SHP77 treated with DMSO at 0.1 percent for 48 hours (cell line): ENCODE measurements around the gene CWC27.
"Not testable (repeated sequence)": the region's sequence is repeated elsewhere in the genome, so short reads cannot be mapped to it uniquely, and the experiment has no call there.

ENCODE experiments used
- DNase-seq: peaks from one replicate; lab custom pipeline; 2025; lab: John Stamatoyannopoulos, UW

The CWC27 gene

DNA sequence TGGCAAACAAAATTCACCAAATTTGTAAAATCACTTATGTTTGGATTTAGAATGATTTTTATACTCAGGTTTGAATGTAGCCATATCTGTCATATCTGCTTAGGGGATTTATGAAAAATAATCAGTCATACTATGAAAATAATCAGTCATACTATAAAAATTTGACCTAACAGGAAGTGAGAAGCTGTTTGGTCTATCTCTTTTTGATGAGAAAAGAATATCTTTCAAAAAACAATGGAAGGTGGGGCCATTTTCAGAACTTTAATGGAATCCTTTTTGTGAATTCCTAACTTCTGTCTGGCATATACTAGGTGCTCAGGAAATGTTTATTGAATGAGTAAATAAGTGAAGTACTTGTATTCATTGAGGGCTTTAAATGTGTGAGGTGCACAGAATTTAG, 70.1 kb downstream of the CWC27 start:
- DNase-seq, result no peak

DNA sequence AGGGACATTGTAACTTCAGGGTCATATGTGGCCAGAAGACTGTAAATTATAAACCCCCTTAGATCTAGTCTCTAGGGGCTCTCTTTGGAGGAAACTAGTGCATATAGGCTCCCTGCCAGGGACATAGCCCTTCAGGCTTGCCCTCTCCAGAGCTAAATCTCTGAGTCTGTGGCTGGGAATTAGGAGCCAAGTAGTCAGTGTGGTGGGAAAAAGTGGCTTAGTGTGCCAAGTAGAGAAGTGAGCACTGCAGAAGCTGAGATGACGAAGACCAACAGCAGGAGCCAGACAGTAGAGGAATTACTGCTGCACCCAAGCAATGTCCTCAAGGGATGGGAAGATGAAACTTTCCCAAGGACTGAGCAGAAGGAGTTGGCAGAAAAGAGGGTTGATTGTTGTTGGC, 71.2 kb downstream of the CWC27 start:
- DNase-seq, result no peak

DNA sequence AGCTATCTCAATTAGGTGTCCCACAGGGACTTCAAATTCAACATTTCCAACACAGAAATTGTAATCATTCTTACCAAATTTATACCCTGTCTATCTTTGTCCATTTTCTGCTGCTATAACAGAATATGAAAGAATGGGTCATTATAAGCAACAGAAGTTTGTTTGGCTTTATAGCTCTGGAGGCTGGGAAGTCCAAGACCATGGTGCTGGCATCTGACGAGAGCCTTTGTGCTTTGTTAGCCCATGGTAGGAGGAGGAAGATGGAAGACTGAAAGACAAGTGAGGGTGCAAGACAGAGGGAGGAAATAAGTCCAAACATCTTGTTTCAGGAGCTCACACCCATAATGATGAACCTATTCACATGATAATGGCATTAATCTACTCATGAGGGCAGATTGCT, 72.2 kb downstream of the CWC27 start:
- no peak for DNase-seq

DNA sequence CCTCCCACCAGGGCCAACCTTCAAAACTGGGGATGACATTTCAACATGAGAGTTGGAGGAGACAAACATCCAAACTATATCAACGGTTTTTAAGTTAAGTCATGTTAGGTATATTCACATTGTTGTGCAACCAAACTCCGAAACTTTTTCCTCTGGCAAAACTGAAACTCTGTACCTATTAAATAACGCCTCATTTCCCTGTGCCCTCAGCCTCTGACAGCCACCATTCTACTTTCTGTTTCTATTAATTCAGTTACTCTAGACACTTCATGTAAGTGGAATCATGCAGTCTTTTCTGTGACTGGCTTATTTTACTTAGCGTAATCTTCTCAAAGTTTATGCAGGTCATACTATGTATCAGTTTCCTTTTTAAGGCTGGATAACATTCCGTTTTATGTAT, 85.0 kb downstream of the CWC27 start:
- no peak for DNase-seq

DNA sequence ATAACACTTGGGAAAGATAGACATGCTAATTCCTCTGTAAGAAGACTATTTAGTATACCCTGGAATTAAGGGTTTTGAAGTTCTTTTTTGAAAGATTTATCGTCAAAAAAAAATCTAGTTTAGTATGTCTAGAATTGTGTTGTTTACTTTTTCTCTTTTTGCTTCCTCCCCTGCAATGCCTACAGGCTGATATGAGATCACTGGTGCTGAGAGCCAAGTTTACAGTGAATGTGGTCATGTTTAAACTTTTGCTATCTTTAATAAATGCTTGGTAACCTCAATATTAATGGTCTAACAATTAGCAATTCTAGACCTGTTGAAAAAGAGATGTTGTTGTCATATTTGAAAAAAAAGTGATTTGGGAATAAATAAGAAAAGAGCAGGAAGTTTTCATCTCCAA, 86.1 kb downstream of the CWC27 start:
- no peak for DNase-seq

DNA sequence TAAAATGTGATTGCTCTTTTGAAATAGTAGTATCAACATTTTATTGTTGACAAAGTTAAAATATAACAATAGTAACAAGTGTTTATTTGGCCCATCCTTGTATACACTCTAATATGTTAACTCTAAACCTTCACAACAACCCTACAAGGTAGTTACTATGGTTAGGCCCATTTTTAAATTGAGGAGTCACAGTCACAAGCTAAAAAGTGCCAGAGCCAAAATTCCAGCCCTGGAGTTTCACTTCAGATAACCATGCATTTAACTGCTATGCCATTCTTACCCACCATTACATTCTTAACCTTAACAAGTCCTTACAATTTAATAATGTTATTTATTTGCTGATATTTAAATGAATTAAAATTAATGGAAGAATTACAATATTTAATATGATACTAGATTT, 91.2 kb downstream of the CWC27 start:
- no peak for DNase-seq

DNA sequence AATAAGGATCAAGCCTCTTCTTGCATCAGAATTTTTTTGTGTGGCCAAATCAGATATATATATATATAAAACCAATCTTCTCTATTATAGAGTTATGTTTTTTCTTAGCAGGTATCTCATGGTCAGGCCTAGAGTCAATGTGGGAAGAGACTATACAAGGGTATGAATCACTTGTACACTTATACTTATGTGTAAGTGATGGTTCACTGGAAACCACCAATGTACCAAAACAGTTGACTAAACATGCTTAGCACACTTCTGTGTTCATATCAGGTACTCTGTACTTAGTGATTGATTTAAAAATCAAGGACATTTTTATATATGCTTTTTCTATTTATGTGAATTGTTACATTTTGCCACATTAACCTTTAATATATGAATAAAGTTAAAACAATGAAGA, 92.6 kb downstream of the CWC27 start:
- DNase-seq, result no peak

DNA sequence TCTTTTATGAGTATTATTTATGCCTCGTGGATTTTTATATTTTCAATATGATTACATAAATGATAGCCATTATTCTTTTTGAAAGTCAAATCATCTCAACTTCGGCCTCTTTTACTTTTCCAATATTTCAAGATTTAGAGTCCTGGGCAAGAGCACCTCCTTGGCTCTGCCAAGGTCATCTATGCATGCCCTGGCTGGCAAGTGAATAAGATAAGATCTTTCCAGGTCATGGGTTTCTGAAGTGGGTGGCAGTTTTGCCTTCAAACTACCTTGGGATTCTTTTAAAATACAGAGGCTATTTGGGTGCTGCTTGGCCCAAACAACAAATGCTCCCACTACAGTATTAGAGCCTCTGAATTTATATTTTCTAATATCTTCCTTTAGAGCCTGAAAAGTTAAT, 95.4 kb downstream of the CWC27 start:
- DNase-seq, result no peak

DNA sequence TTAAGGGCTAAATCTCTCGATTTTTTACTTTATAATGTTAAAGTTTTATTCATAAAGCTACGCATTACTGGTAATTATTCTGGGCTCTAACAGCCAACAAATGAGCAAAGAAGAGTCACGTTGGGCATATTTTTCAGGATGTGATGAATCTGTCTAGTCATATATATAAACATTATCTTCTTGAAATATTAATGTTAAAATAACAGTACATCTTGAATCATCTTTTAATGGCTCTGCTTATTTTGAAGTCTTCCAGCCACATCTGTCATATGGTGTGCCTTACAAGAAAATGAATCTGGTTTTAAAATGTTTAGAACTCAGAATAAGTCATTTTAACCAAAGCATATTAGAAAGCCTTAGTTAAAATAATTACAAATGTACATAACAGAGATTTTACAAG, 96.9 kb downstream of the CWC27 start:
- no peak for DNase-seq

DNA sequence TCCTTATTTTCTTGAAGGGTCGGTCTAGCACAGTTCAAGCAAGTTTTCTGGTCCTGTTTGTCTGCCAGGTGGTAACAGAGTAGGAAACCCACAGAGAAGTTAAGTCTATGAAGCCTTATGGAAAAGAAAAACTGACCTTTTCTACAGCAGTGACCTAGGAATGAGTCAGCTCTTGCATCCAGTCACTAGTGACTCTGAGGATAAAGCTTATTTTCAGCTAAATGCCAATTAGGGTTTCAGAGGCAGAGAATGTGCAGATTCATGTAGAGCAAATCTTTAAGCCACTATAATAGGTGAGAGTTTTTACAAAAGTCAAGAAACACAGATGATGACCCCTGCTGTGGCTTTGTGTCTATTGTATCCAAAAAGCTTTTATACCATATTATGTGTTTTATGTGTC, 100.7 kb downstream of the CWC27 start:
- DNase-seq, result no peak

DNA sequence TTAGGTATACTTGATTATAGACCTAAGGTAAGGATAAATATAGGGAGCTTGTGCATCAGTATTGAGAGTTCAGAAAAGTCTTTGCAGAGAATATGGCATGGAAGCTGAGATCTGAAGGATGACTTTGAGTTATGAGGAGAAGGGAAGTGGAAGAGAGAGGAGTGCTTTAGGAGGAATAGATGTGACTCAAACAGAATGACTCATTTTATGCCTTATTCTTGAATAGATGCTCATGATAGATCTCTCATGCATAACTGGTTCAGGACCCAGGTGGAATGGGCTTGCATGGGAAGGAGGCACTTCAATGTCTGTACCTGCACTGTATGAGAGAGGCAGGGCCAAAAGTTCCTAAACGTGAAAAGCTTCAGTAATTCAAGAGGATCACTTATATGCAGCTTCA, 103.3 kb downstream of the CWC27 start:
- DNase-seq, result no peak

DNA sequence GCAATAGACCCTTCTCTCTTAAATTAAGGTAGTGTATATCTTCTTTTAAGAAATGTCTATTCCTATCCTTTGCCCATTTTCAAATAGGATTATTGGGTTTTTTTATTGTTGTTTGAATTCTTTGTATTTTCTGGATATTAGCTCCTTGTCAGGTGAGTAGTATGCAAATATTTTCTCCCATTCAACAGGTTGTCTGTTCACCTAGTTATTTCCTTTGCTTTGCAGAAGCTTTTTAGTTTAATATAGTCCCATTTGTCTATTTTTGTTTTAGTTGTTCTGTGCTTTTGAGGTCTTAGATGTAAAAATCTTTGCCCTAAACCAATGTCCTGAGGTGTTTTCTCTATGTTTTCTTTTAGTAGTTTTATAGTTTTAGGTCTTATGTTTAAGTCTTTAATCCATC, 104.7 kb downstream of the CWC27 start:
- no peak for DNase-seq

DNA sequence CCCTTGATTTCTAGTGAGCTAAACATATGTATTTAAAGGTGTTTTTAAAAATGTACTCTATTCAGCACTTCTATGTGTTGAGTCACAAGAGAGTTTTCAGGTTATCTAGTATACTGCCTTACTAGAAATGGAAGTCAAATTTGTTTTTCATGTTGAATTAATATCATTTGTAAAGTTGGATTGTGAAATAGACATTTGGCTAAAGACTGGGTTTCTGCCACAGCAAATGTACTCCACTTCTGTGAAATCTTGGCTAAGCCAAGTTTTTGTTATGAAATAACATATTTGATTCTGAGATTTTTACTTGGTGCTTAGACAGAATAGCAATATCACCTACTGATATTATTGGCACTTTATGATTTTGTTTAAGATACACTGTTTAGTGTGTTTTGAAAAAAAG, 106.0 kb downstream of the CWC27 start:
- DNase-seq, result no peak

DNA sequence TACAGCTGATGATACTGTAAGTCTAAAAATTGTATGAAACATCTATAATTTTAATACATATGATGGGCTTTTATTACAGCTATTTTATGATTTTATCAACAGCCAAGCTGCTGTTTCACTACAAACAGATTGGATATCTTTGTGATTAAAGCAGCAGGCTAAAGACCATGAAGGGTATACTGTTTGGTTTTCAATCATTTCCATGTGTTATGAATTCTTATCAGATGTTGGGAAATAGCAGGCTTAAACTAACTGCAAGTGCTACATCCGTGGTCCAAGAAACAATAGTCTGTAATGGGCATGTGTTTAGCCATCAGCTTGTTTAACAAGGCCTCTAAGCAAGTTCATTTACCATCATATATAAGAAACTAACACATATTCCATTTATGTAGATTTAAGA, 107.5 kb downstream of the CWC27 start:
- no peak for DNase-seq

DNA sequence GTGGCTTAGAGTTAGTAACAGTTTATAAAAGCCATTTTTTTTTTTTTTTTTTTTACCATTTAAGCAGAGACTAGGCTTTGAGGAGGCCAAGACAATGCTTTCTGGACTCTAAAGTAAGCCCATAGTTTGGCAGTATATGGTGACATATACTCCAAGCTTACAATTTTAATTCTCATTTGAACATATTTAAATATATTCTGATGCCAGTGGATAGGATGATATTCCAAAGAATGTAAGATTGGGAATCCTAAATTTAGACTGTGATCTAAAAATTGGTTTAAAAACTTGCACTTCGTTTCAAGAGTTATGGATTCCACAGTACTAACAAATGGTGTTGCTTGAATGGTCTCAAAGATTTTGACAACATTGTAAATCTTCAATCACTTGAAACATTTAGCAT, 112.1 kb downstream of the CWC27 start:
- no peak for DNase-seq

DNA sequence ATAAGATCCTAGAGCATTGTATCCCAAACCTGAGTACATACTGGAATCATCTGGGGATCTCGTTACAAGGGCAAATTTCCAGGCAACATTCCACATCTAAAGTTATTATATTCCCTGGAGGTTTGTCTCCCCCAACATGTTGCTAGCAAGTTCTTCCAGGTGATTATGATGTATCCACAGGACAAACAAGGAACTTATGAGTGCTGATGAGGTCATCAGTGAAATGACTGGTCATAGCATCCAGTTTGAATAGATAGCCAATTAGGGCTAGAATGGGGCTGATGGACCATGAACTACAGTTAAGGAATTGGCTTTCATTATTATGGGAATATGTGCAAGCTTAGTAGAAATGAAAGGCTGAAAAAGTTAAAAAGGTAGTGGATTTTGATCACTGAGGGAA, 115.2 kb downstream of the CWC27 start:
- no peak for DNase-seq

DNA sequence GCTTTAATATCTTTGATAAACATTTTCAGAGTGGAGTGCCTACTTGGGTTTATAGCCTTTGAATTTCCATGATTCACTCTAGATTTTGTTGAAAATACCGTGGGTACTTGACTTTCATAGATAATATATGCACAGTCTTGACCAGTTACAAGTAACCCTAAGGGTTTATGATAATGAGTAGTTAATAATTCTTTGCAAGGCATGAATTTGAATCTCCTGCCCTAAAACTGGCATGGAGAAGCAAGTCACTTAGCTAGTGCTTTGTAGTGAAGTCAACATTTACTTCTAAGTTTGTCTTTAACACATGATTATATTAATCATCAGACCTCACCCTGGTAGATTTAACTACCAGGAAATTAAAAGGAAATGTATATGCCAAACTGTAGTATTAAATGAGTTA, 115.8 kb downstream of the CWC27 start:
- DNase-seq, result no peak

DNA sequence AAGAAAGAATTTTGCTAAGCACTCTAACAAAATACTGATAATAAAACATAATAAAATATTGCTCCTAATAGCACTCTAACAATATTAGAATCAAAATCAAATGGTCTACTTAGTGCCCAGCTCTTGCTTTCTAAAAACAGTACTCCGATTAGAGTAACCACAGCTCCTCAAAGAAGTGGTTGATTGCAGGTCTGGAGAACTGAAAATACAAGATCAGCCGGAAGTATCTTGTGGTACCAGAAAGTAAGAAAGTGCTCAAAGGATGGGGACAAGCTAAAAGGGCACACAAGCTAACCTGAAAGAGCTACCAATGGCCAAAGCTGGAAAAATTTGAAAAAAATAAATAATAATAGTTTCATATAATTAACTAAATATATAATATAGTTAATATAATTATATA, 119.2 kb downstream of the CWC27 start:
- no peak for DNase-seq

DNA sequence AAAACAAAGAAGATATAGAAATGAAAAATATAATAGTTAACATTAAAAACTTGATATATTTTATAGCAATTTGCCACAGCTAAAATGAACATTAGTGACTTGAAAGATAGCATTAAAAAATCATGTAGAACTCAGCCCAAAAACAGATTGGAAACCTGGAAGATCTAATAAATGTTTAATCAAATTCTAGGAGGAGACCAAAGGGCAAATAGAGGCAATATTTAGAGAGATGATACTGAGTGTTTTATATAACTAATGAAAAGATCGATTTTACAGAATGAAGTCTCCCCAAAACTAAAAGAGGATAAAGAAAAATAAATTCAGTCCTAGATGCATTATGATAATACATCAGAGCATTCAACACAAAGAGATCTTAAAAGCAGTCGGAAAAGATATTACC, 127.0 kb downstream of the CWC27 start:
- no peak for DNase-seq

DNA sequence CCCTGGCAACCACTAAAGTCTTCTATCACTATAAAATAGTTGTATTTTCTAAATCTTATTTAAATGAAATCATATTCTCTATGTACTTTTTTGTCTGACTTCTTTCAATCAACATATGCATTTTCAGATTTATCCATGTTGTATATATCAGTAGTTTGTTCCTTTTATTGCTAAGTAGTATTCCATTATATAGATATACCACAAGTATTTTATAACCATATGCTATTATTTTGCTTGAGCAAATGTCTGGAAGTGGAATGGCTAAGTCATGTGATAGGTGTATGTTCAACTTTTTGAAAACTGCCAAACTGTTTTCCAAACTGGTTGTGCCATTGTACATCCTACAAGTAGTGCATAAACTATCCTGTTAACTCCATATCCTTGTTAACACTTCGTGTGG, 131.1 kb downstream of the CWC27 start:
- DNase-seq, result no peak

DNA sequence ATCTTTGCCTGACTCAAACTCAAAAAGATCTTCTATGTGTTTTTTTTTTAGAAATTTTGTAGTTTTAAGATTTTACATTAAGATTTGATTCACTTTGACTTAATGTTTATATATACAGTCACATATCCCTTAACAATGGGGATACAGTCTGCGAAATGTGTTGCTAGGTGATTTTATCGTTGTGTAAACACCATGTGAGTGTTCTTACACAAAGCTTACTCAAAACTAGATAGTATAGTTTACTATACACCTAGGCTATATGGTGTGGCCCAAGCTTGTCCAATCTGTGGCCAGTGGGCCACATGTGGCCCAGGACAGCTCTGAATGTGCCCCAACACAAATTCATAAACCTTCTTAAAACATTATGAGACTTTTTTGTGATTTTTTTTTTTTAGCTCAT, 131.9 kb downstream of the CWC27 start:
- no peak for DNase-seq

DNA sequence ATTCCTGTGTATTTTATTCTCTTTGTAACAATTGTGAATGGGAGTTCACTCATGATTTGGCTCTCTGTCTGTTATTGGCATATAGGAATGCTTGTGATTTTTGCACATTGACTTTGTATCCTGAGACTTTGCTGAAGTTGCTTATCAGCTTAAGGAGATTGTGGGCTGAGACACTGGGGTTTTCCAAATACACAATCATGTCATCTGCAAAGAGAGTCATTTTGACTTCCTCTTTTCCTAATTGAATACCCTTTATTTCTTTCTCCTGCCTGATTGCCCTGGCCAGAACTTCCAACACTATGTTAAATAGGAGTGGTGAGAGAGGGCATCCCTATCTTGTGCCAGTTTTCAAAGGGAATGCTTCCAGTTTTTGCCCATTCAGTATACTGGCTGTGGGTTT, 138.7 kb downstream of the CWC27 start:
- DNase-seq, result not testable (repeated sequence)

DNA sequence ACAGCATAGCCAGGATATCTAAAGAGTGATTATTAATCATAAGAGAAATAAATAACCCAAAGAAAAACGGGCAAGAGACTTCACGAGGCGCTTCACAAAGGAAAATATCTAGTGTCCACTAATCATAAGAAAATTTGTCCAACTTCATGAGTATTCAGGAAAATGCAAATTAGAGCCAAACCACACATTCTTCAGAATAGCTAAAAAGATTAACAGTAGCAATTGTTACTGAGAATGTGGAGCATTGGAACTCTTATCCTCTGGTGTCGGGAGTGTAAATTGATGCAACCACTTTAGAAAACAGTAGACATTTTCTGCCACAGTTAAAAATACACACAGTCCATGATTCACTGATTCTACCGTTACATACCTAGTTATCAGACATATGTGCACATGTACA, 145.7 kb downstream of the CWC27 start:
- no peak for DNase-seq

DNA sequence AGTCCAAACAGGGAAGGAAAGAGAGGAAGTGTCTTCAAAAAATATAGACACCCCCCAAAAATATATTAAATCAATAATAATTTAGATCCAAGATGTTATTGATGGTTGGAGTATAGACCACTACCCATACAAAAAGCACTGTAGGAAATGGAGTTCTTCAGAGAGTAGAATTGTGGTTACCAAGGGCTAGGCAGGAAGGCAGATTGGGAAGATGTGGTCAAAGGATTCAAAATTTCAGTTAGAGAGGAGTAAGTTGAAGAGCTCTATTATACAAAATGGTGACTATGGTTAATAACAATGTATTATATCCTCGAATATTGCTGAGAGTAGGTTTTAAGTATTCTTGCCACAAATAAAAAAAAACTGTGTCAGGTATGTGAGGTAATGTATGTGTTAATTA, 149.4 kb downstream of the CWC27 start:
- DNase-seq, result no peak

DNA sequence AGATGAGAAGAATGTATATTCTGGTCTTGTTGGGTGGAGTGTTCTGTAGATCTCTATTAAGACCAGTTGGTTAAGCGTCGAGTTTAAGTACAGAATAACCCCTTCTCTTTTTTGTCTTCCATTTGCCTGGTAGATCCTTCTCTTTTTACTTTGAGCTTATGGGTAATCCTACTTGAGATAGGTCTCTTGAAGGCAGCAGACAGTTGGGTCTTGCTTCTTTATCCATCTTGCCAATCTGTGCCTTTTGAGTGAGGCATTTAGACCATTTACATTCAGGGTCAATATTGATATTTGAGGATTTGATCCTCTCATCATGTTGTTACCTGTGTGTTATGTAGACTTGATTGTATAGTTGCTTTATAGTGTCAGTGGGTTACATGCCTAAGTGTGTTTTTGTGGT, 152.7 kb downstream of the CWC27 start:
- no peak for DNase-seq
